Neural cell (in vitro differentiated cells): Measurements from ENCODE around the gene ZNF283. TPM values are rescaled to one million over a fixed set of nuclear protein-coding genes. Genes with fewer than 3 reads are reported as not detected.
"Not testable (repeated sequence)": the region's sequence is repeated elsewhere in the genome, so short reads cannot be mapped to it uniquely, and the experiment has no call there.

Source experiments
- H2AFZ ChIP-seq: fragments of 200-600, 300-800 bp; sonication (generic), shearing (Covaris generic); 2 replicates; pipeline ENCODE4 v1.6.0; 2014; ENCODE audit warnings: low read depth, mild to moderate bottlenecking, antibody characterized with exemption, low read length, moderate library complexity
- H3F3A ChIP-seq: fragments of 200-600 bp; shearing (Covaris generic); 2 replicates; pipeline ENCODE4 v1.6.1; 2016; ENCODE audit warnings: mild to moderate bottlenecking, moderate library complexity, mixed read lengths, antibody characterized with exemption, low read length; ENCODE audit not compliant: insufficient read depth, poor library complexity, severe bottlenecking
- H3K27ac ChIP-seq: fragments of 200-600, 300-800 bp; sonication (generic), shearing (Covaris generic); 2 replicates; pipeline ENCODE4 v1.5.1; 2014; ENCODE audit warnings: mild to moderate bottlenecking, low read length, moderate library complexity
- H3K27me3 ChIP-seq: fragments of 300-800, 200-600 bp; sonication (generic), shearing (Covaris generic); 2 replicates; pipeline ENCODE4 v1.6.0; 2014; ENCODE audit warnings: mild to moderate bottlenecking, low read depth, low read length, moderate library complexity; ENCODE audit not compliant: insufficient read depth
- H3K36me3 ChIP-seq: fragments of 300-800, 200-600 bp; sonication (generic), shearing (Covaris generic); 2 replicates; pipeline ENCODE4 v1.5.1; 2014; ENCODE audit warnings: mild to moderate bottlenecking, antibody characterized with exemption, low read length, moderate library complexity; ENCODE audit not compliant: insufficient read depth
- H3K4me2 ChIP-seq: fragments of 300-800, 200-600 bp; sonication (generic), shearing (Covaris generic); 2 replicates; pipeline ENCODE4 v1.6.0; 2014; ENCODE audit warnings: mild to moderate bottlenecking, low read length
- H3K4me3 ChIP-seq: fragments of 300-800, 200-600 bp; sonication (generic), shearing (Covaris generic); 2 replicates; pipeline ENCODE4 v1.5.1; 2014; ENCODE audit warnings: mild to moderate bottlenecking, low read length, moderate library complexity
- H3K79me2 ChIP-seq: fragments of 200-600 bp; shearing (Covaris generic); replicated peaks from 2 replicates; pipeline ENCODE4 v1.6.0; 2014; ENCODE audit warnings: mild to moderate bottlenecking, low read length, moderate library complexity; ENCODE audit not compliant: insufficient read depth
- H3K9ac ChIP-seq: fragments of 300-800, 200-600 bp; sonication (generic), shearing (Covaris generic); 2 replicates; pipeline ENCODE4 v1.6.1; 2016; ENCODE audit warnings: mild to moderate bottlenecking, low read length, mixed read lengths
- H3K9me2 ChIP-seq: fragments of 200-600 bp; shearing (Covaris generic); 2 replicates; pipeline ENCODE4 v1.6.1; 2016; ENCODE audit warnings: mild to moderate bottlenecking, low read length, mixed read lengths; ENCODE audit not compliant: insufficient read depth
- H3K9me3 ChIP-seq: fragments of 200-600, 300-800 bp; sonication (generic), shearing (Covaris generic); 2 replicates; pipeline ENCODE4 v1.6.1; 2016; ENCODE audit warnings: mild to moderate bottlenecking, mixed run types, low read length, moderate library complexity, mixed read lengths
- H4K20me1 ChIP-seq: fragments of 200-600 bp; shearing (Covaris generic); 2 replicates; pipeline ENCODE4 v1.6.1; 2016; ENCODE audit warnings: mild to moderate bottlenecking, mixed run types; ENCODE audit not compliant: insufficient read depth
- CTCF ChIP-seq: fragments of 450-650 bp; IDR thresholded peaks from 2 replicates; pipeline ENCODE4 v1.5.1; 2014; ENCODE audit warnings: antibody characterized with exemption, mild to moderate bottlenecking, moderate library complexity; ENCODE audit not compliant: poor library complexity, severe bottlenecking
- EP300 ChIP-seq: fragments of 450-650 bp; conservative IDR thresholded peaks from 2 replicates; pipeline ENCODE4 v1.6.1; 2014; ENCODE audit warnings: antibody characterized with exemption, mild to moderate bottlenecking, moderate library complexity; ENCODE audit not compliant: poor library complexity, severe bottlenecking
- EZH2 ChIP-seq: fragments of 200-600, 300-800 bp; shearing (Covaris generic), sonication (generic); IDR thresholded peaks from 2 replicates; pipeline ENCODE4 v1.6.1; 2014; ENCODE audit warnings: antibody characterized with exemption, low read length, borderline replicate concordance, mild to moderate bottlenecking; ENCODE audit not compliant: insufficient read depth, poor library complexity, severe bottlenecking
- MXI1 ChIP-seq: fragments of 450-650 bp; conservative IDR thresholded peaks from 2 replicates; pipeline ENCODE4 v1.6.1; 2014; ENCODE audit warnings: antibody characterized with exemption, mild to moderate bottlenecking; ENCODE audit not compliant: poor library complexity, severe bottlenecking
- POLR2AphosphoS5 ChIP-seq: IDR thresholded peaks from 2 replicates; pipeline ENCODE4 v1.6.1; 2012
- RAD21 ChIP-seq: fragments of 450-650 bp; conservative IDR thresholded peaks from 2 replicates; pipeline ENCODE4 v1.6.1; 2014; ENCODE audit warnings: antibody characterized with exemption, mild to moderate bottlenecking, moderate library complexity
- REST ChIP-seq: IDR thresholded peaks from 2 replicates; pipeline ENCODE4 v1.6.1; 2012; ENCODE audit warnings: borderline replicate concordance
- SMC3 ChIP-seq: fragments of 450-650 bp; conservative IDR thresholded peaks from 2 replicates; pipeline ENCODE4 v1.6.1; 2014; ENCODE audit warnings: antibody characterized with exemption, mild to moderate bottlenecking, moderate library complexity; ENCODE audit not compliant: poor library complexity
- TAF1 ChIP-seq: IDR thresholded peaks from 2 replicates; pipeline ENCODE4 v1.6.1; 2012; ENCODE audit warnings: low read depth
- polyA plus RNA-seq: library from polyadenylated mRNA; depleted of rRNA; stranded (reverse); fragments of >200 nt; gene quantifications from 2 replicates; pipeline ENCODE4 v1.2.3, GENCODE V29; 2014

Gene ZNF283
- polyA plus RNA-seq, 1 donor from 2014 or later: 14.9 TPM

GRCh38 chr19:43804432-43804831 is 22.7 kb upstream of the ZNF283 start:
- Histone ChIP-seq H3K79me2 (no peaks in the 10 kb centered on the region), H3K9me2 (no peaks in the 10 kb centered on the region), H3K9ac (no peak overlapping the region), H3K36me3 (no peaks in the 10 kb centered on the region), H3F3A (no peaks in the 10 kb centered on the region), H3K27me3 (peaks cover 10% of the 10 kb centered on the region), H3K4me3 (no peak overlapping the region), H3K9me3 (no peaks in the 10 kb centered on the region), H3K27ac (no peak overlapping the region), H3K4me2 (no peak overlapping the region), H4K20me1 (no peaks in the 10 kb centered on the region), H2AFZ (no peak overlapping the region)
- no peak for TF ChIP-seq REST
- TF ChIP-seq SMC3: no peak
- no peak for TF ChIP-seq EZH2
- TF ChIP-seq RAD21: no peak
- no peak for TF ChIP-seq CTCF
- no peak for TF ChIP-seq TAF1
- no peak for TF ChIP-seq EP300
- no peak for TF ChIP-seq MXI1
- no peak for TF ChIP-seq POLR2AphosphoS5

- H2AFZ ChIP-seq, H3K27ac ChIP-seq, H3K79me2 ChIP-seq, H3K36me3 ChIP-seq, H3F3A ChIP-seq, H3K27me3 ChIP-seq, H3K9me2 ChIP-seq, H3K4me2 ChIP-seq, H3K9ac ChIP-seq, H3K4me3 ChIP-seq, H3K9me3 ChIP-seq, H4K20me1 ChIP-seq: not testable (repeated sequence)
Measured at GRCh38 chr19:43806401-43806800, 20.7 kb upstream of the ZNF283 start.

- Histone ChIP-seq H2AFZ (no peak overlapping the region), H3K27me3 (no peaks in the 10 kb centered on the region), H3F3A (no peaks in the 10 kb centered on the region), H3K79me2 (no peaks in the 10 kb centered on the region), H4K20me1 (no peaks in the 10 kb centered on the region), H3K4me3 (no peak overlapping the region), H3K9me2 (no peaks in the 10 kb centered on the region), H3K36me3 (no peaks in the 10 kb centered on the region), H3K4me2 (no peak overlapping the region), H3K27ac (no peak overlapping the region), H3K9ac (no peak overlapping the region), H3K9me3 (no peaks in the 10 kb centered on the region)
- TF ChIP-seq RAD21 (no peak), TAF1 (no peak), REST (no peak), SMC3 (no peak), CTCF (no peak), EZH2 (no peak), MXI1 (no peak), EP300 (no peak), POLR2AphosphoS5 (no peak)
Measured at GRCh38 chr19:43806848-43807247, 20.3 kb upstream of the ZNF283 start.
